Measurements from ENCODE around the gene PAPOLG. TPM values are rescaled to one million over a fixed set of nuclear protein-coding genes. Genes with fewer than 3 reads are reported as not detected.

The PAPOLG gene
- total and polyA plus RNA-seq, 2 donors (not counting 1 experiment from before 2014, with no cell fraction given): 9.4 to 27.5 TPM

DNA sequence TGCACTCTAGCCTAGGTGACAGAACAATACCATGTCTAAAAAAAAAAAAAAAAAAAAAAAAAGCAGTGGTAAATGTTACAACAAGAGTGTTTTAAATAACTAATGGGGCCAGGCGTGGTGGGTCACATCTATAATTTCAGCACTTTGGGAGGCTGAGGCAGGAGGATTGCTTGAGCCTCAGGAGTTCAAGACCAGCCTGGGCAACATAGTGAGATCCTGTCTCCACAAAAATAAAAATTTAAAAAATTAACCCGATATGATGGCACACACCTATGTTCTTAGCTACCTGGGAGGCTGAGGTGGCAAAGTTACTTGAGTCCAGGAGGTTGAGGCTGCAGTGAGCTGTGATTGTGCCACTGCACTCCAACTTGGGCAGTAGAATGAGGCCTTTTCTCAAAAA lies 37.1 kb downstream of the PAPOLG start:
- Histone ChIP-seq H3K79me2 (ENCODE audit: control insufficient read depth, insufficient read depth, low read length) (no peaks in the 10 kb centered on the region), H3K9ac (ENCODE audit: low read length) (no peak overlapping the region), H3K4me1 (ENCODE audit: control insufficient read depth in 2 of 2, insufficient read depth in 2 of 2, low read length in 2 of 2) (peaks cover 15 to 20% of the 10 kb centered on the region in 2 donors), H3K4me3 (ENCODE audit: control extremely low read depth in 1 of 5, extremely low read depth in 1 of 5, insufficient read depth in 1 of 5, low read depth in 2 of 5, low read length in 4 of 5) (no peak overlapping the region), H3K27me3 (replicated peaks in 1 of 4; ENCODE audit: control extremely low read depth in 1 of 4, control insufficient read depth in 3 of 4, insufficient read depth in 4 of 4, low read length in 3 of 4) (no peaks in the 10 kb centered on the region), H3K27ac (ENCODE audit: low read length in 2 of 2) (no peak overlapping the region), H3K4me2 (replicated peaks; ENCODE audit: low read depth, low read length, poor library complexity, severe bottlenecking) (no peak overlapping the region), H2AFZ (ENCODE audit: insufficient read depth, low read depth, low read length, poor library complexity, severe bottlenecking) (no peak overlapping the region), H3K36me3 (replicated peaks in 1 of 2; ENCODE audit: control extremely low read depth in 1 of 2, control insufficient read depth in 1 of 2, extremely low read depth in 1 of 2, insufficient read depth in 2 of 2, low read length in 1 of 2) (peaks cover 12 to 62% of the 10 kb centered on the region in 2 experiments), H3K9me3 (ENCODE audit: control extremely low read depth in 1 of 3, control insufficient read depth in 2 of 3, insufficient read depth in 1 of 3, low read length in 2 of 3) (no peaks in the 10 kb centered on the region), H4K20me1 (ENCODE audit: control insufficient read depth, insufficient read depth, low read length, poor library complexity, severe bottlenecking) (no peaks in the 10 kb centered on the region)
- H3K27me3 Mint-ChIP-seq: no peaks in the 10 kb centered on the region
- no peak overlapping the region for H3K27ac Mint-ChIP-seq
- POLR2A ChIA-PET: interaction anchor here (0.7 kb wide), 1 partner anchor 90 kb away, joined by 3 read pairs; no protein-coding TSS in a partner anchor
- H3K4me1 Mint-ChIP-seq: peaks cover 28% of the 10 kb centered on the region
- TF ChIP-seq, protein P1, sequence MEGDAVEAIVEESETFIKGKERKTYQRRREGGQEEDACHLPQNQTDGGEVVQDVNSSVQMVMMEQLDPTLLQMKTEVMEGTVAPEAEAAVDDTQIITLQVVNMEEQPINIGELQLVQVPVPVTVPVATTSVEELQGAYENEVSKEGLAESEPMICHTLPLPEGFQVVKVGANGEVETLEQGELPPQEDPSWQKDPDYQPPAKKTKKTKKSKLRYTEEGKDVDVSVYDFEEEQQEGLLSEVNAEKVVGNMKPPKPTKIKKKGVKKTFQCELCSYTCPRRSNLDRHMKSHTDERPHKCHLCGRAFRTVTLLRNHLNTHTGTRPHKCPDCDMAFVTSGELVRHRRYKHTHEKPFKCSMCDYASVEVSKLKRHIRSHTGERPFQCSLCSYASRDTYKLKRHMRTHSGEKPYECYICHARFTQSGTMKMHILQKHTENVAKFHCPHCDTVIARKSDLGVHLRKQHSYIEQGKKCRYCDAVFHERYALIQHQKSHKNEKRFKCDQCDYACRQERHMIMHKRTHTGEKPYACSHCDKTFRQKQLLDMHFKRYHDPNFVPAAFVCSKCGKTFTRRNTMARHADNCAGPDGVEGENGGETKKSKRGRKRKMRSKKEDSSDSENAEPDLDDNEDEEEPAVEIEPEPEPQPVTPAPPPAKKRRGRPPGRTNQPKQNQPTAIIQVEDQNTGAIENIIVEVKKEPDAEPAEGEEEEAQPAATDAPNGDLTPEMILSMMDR (IDR thresholded peaks at IDR 0.05): no peak
- no peak for TF ChIP-seq EZH2 (IDR thresholded peaks at IDR 0.05; ENCODE audit: borderline replicate concordance, insufficient read depth, low read depth, low read length, poor library complexity, severe bottlenecking)
- WGBS (ENCODE audit: insufficient coverage): 100% methylated on average over 1 of the region's 2 CpGs
- ATAC-seq (ENCODE audit: low read depth) (no peak), DNase-seq (no peak)
- intact Hi-C loops (cut with micrococcal nuclease): loop anchor here (5.0 kb wide), 1 partner anchor 36 kb away; the partner anchor contains the start of gene PAPOLG
- CTCF ChIA-PET: interaction anchor here (0.6 to 5.1 kb wide), 14 partner anchors 8 to 1606 kb away, joined by 3 to 60 read pairs (median 4); no protein-coding TSS in a partner anchor
- no peak overlapping the region for H3K4me3 Mint-ChIP-seq
- no peaks in the 10 kb centered on the region for H3K9me3 Mint-ChIP-seq (ENCODE audit: insufficient read depth)

DNA sequence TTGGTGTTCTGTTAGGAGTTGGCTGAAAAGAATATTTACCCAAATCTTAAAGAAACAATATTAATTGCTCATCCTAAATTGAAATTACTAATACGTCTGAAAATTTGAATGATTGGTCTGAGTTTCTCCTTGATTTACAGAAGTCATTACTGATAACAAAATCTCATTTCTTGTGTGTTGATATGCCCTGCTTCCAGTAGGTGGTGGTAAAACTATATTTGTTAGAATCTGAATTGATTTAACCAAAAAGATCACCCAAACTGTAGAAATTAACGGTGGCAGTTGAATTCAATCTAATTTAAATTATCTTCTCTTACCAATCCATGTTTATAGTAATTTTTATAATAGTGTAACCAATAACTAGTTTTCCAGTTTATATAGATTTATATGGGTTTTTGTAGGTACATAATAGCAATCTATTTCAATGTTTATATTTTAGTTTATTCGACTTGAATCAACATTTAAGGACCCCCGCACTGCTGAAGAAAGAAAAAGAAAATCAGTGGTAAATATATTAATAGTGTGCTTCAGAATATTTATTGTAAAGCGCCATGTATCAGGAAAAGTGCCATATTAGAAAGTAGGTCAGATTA lies 38.3 kb downstream of the PAPOLG start:
- Histone ChIP-seq H2AFZ (ENCODE audit: insufficient read depth, low read depth, low read length, poor library complexity, severe bottlenecking) (no peak overlapping the region), H3K9ac (ENCODE audit: low read length) (no peak overlapping the region), H3K9me3 (ENCODE audit: control extremely low read depth in 1 of 3, control insufficient read depth in 2 of 3, insufficient read depth in 1 of 3, low read length in 2 of 3) (no peaks in the 10 kb centered on the region), H3K27me3 (replicated peaks in 1 of 4; ENCODE audit: control extremely low read depth in 1 of 4, control insufficient read depth in 3 of 4, insufficient read depth in 4 of 4, low read length in 3 of 4) (no peaks in the 10 kb centered on the region), H4K20me1 (ENCODE audit: control insufficient read depth, insufficient read depth, low read length, poor library complexity, severe bottlenecking) (no peaks in the 10 kb centered on the region), H3K4me1 (ENCODE audit: control insufficient read depth in 2 of 2, insufficient read depth in 2 of 2, low read length in 2 of 2) (peaks cover 15 to 20% of the 10 kb centered on the region in 2 donors), H3K79me2 (ENCODE audit: control insufficient read depth, insufficient read depth, low read length) (no peaks in the 10 kb centered on the region), H3K36me3 (replicated peaks in 1 of 2; ENCODE audit: control extremely low read depth in 1 of 2, control insufficient read depth in 1 of 2, extremely low read depth in 1 of 2, insufficient read depth in 2 of 2, low read length in 1 of 2) (peaks cover 14 to 64% of the 10 kb centered on the region in 2 experiments), H3K27ac (ENCODE audit: low read length in 2 of 2) (peak overlapping the region in 1 of 2 donors; percentile 23), H3K4me2 (replicated peaks; ENCODE audit: low read depth, low read length, poor library complexity, severe bottlenecking) (no peak overlapping the region), H3K4me3 (ENCODE audit: control extremely low read depth in 1 of 5, extremely low read depth in 1 of 5, insufficient read depth in 1 of 5, low read depth in 2 of 5, low read length in 4 of 5) (no peak overlapping the region)
- Mint-ChIP-seq H3K4me3 (no peak overlapping the region), H3K4me1 (peaks cover 28% of the 10 kb centered on the region), H3K9me3 (ENCODE audit: insufficient read depth) (no peaks in the 10 kb centered on the region), H3K27me3 (no peaks in the 10 kb centered on the region), H3K27ac (no peak overlapping the region)
- intact Hi-C loops (cut with micrococcal nuclease): loop anchor here (1.0 to 5.0 kb wide), 4 partner anchors 37 to 383 kb away; partner anchors contain the start of gene PAPOLG
- DNase-seq: peak; percentile 66
- ATAC-seq (ENCODE audit: low read depth): no peak
- CTCF ChIA-PET: interaction anchor here (1.0 to 5.1 kb wide), 7 partner anchors 11 to 205 kb away, joined by 3 to 60 read pairs (median 5); no protein-coding TSS in a partner anchor
- whole genome bisulfite sequencing (ENCODE audit: insufficient coverage): 100% methylated on average over 1 of the region's 5 CpGs
- no peak for TF ChIP-seq EZH2 (IDR thresholded peaks at IDR 0.05; ENCODE audit: borderline replicate concordance, insufficient read depth, low read depth, low read length, poor library complexity, severe bottlenecking)
- TF ChIP-seq, protein P1 (IDR thresholded peaks at IDR 0.05): peak; percentile 84
- POLR2A ChIA-PET: no interaction called here

Measured in B cell (primary cell).